ENCODE measurements around the gene OSBPL5.

The OSBPL5 gene

DNA sequence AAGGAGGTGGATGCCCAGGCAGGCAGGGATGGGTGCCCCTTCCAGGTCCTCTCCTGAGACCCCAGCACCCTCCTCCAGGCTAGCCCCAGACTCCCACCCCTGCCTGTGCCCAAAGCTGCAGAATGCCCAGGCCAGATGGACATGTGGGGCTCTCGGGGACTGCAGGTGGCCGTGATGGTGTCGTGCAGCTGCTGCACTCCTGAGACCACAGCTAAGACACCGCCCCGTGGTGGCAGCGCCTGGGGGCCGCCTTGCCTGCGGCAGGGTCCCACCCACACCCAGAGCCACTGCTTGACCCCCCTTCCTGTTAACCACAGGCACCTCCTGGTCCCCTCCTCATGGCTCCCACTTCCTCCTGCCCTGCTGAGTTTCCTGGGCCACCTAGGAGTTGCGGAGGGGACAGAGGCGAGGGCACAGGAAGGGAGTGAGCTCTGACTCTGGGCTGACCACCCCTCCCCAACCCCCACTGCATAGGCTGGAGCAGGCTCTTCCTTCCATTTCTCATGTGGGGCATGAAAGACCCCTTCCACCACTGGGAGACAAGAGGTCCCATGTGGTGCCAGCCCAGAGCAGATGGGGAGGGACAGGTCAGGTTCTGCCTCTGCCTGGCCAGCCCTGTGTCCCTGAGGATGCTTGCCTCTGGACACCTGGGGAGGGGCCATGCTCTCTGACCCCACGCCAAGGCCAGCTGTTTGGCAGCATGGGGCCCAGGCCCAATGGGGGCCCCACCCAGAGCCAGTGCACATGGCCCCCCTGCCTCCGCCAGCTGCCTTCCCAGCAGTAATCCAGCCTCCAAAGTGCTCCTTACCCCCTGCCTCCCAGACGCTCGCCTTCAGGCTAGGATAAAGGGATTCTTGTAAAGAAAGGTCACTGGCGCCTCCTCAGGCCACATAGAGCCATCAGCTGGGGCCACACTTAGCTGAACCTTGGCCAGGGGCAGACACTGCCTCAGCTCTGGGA lies 29.3 kb downstream of the OSBPL5 start:
- TF ChIP-seq, protein P1, sequence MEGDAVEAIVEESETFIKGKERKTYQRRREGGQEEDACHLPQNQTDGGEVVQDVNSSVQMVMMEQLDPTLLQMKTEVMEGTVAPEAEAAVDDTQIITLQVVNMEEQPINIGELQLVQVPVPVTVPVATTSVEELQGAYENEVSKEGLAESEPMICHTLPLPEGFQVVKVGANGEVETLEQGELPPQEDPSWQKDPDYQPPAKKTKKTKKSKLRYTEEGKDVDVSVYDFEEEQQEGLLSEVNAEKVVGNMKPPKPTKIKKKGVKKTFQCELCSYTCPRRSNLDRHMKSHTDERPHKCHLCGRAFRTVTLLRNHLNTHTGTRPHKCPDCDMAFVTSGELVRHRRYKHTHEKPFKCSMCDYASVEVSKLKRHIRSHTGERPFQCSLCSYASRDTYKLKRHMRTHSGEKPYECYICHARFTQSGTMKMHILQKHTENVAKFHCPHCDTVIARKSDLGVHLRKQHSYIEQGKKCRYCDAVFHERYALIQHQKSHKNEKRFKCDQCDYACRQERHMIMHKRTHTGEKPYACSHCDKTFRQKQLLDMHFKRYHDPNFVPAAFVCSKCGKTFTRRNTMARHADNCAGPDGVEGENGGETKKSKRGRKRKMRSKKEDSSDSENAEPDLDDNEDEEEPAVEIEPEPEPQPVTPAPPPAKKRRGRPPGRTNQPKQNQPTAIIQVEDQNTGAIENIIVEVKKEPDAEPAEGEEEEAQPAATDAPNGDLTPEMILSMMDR (IDR thresholded peaks at IDR 0.05): no peak
- Histone ChIP-seq H3K27ac (no peak overlapping the region), H3K4me3 (no peak overlapping the region)
- DNase-seq (ENCODE audit: low spot score): no peak

DNA sequence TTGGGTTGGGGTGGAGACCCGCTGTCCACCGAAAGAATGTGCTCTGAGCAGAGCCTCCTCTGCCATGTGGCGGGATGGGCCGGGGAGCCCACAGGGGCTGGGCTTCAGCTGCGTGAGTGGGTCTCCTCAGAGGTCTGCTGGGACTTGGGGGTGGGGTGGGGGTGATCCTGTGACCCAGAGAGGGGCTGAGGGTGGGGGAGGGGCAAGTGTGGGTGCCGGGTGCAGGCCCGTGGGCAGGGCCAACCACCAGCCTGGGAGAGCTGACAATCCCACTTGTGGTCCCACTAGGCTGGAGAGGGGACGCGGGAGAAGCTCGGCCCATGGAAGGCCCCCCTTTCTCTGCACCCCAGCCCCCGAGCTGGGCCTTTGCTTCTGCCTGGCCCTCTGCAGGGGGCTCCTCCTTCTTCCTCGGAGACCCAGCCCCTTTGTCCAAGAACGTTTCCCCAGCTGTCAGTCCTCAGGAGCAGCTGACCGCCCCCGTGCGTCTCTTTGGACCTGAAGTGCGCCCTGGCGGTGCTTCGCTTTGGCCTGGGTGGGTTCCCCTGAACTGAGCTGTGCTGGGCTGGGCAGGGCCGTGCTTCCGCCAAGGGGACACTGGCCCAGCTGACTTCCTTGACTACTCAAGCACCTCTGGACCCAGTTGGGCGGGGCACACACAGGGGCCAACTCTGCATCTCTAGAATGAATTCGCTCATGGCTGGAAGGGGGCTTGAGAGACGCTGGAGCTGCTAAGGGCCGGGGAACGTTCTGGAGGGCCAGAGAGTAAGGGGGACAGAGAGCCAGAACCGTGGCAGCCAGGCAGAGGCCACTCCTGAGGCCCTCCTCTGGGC lies 30.2 kb downstream of the OSBPL5 start:
- no peak for DNase-seq (ENCODE audit: low spot score)
- H3K4me3 ChIP-seq: no peak overlapping the region
- no peak overlapping the region for H3K27ac ChIP-seq
- TF ChIP-seq, protein P1 (IDR thresholded peaks at IDR 0.05): no peak

DNA sequence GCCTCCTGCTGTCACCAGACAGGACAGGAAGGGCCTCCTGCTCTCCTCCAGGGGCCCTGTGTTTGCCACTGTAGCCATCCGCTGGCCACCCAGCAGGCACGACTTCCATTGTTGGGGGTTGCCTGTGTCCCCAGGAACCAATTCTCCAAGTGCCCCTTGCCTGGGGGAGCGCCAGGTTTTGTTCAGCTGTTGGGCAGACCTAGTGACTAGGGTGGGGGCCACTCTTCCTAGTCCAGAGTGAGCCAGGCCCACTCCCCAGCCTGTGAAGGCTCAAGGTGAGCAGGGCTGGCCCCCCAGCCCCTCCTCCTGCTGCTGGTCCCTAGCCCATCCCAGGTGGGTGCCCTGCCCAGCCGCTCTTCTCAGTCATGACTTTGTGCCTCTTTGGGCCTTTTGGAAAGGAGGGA lies 30.9 kb downstream of the OSBPL5 start:
- H3K27ac ChIP-seq: no peak overlapping the region
- TF ChIP-seq, protein P1 (IDR thresholded peaks at IDR 0.05): no peak
- no peak for DNase-seq (ENCODE audit: low spot score)
- H3K4me3 ChIP-seq: no peak overlapping the region

DNA sequence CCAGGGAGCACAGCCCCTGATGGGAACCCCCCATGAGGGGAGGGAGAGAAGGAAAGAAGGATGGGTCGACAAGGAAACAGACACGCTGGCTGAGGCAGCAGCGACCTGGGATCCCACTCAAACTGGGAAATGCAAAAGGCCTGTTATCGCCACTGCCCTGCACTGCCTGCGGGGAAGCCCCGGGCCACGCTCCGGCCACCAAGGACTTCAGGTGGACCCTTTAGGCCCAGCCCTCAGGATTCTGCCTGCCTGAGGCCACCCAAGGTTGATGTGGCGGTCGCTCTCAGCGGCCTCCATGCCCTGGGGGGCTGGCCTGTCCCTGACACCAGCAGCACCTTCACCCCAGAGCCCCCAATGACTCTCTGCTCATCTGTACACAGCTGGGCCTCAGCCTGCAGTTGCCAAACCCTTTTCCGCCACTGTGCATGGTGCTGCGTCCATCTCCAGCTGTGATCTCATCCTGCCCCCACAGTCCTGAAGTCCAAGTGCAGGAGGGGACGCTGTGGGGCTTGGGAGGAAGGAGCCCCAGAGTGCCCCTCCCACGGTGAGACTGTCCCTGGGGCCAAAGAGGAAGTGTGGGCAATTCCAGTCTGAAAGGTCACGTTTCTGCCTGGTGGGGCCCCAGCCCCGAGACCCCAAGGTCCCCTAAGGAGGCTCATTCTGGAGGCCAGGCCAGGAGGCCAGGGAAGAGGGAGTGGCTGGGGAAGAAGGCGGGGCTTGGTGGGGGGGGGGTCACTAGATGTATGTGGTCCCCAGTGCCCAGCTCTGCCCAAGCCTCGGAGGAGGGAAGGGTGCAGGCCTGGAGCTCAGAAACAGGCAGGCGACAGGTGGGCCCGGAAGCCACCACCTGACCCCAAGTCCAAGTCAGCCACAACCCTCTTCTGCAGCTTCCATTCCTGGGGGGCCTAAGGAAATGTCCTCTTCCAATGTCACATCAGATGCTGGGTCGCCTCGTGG lies 31.6 kb downstream of the OSBPL5 start:
- Histone ChIP-seq H3K4me3 (no peak overlapping the region), H3K27ac (no peak overlapping the region)
- DNase-seq (ENCODE audit: low spot score): no peak
- TF ChIP-seq, protein P1 (IDR thresholded peaks at IDR 0.05): no peak

DNA sequence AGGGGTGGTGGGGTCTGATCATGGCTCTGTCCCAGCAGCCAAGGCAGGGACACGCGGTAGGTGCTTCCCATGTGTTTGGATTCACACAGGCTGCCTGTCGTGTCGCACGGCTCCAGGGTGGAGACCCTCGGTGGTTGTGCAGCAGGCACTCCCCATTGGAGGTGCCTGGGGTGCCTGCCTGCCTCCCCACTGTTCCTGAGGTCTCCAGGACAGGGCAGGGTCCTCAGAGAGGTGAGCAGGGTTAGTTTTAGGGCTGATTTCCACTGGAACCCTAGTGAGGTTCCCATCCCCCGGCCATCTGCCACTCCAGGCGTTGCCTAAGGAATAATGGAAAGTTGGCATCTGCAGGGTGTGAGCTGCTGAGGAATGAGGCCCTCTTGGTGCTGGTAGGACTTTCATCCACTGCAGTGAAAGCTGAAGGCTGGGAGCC lies 32.3 kb downstream of the OSBPL5 start:
- TF ChIP-seq, protein P1 (IDR thresholded peaks at IDR 0.05): no peak
- H3K4me3 ChIP-seq: no peak overlapping the region
- no peak overlapping the region for H3K27ac ChIP-seq
- DNase-seq (ENCODE audit: low spot score): peak; percentile 57

DNA sequence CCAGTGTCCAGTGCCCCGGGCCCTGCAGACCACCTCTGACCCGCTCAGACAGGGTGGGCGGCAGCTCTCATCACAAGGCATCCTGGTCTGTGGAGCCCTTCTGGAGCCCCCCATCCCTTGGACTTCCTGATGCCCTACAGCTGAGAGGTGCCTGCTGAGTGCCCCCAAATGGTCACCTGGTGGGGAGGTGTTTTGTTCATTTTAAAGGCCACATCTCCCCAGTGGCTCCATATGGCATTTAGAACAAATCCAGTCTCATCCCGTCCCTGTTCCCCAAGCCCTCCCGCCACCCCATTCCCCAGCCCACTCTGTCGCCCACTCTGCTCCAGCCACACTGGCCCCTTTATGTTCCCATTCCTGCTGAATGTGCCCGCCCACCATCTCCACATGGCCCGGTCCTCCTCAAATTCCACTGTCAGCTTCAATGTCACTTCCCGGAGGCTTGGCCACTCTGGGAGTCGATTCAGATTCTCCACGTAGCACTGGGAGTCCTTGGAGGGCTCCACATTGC lies 32.8 kb downstream of the OSBPL5 start:
- Histone ChIP-seq H3K27ac (no peak overlapping the region), H3K4me3 (no peak overlapping the region)
- DNase-seq (ENCODE audit: low spot score): no peak
- TF ChIP-seq, protein P1 (IDR thresholded peaks at IDR 0.05): no peak
